Measurements from ENCODE around the gene MS4A6A.
"Not testable (repeated sequence)": the region's sequence is repeated elsewhere in the genome, so short reads cannot be mapped to it uniquely, and the experiment has no call there.

Gene MS4A6A

GRCh38 chr11:60208146-60208895 is 25.4 kb upstream of the MS4A6A start:
- no peaks in the 10 kb centered on the region for H3K4me1 ChIP-seq
- H3K4me3 ChIP-seq (ENCODE audit: low read depth, low read length) = no peak overlapping the region
- H3K27me3 ChIP-seq (ENCODE audit: control insufficient read depth, insufficient read depth, low read length) = no peaks in the 10 kb centered on the region
- no peak overlapping the region for H3K4me2 ChIP-seq (ENCODE audit: low read length)
- no peak overlapping the region for H3K9ac ChIP-seq
- no peaks in the 10 kb centered on the region for H3K79me2 ChIP-seq
- H2AFZ ChIP-seq = no peak overlapping the region
- H3K9me3 ChIP-seq (ENCODE audit: control insufficient read depth, low read length) = no peaks in the 10 kb centered on the region
- no peak overlapping the region for H3K27ac ChIP-seq
- TF ChIP-seq, protein P1, sequence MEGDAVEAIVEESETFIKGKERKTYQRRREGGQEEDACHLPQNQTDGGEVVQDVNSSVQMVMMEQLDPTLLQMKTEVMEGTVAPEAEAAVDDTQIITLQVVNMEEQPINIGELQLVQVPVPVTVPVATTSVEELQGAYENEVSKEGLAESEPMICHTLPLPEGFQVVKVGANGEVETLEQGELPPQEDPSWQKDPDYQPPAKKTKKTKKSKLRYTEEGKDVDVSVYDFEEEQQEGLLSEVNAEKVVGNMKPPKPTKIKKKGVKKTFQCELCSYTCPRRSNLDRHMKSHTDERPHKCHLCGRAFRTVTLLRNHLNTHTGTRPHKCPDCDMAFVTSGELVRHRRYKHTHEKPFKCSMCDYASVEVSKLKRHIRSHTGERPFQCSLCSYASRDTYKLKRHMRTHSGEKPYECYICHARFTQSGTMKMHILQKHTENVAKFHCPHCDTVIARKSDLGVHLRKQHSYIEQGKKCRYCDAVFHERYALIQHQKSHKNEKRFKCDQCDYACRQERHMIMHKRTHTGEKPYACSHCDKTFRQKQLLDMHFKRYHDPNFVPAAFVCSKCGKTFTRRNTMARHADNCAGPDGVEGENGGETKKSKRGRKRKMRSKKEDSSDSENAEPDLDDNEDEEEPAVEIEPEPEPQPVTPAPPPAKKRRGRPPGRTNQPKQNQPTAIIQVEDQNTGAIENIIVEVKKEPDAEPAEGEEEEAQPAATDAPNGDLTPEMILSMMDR (IDR thresholded peaks at IDR 0.05) = no peak
- no peaks in the 10 kb centered on the region for H3K36me3 ChIP-seq (ENCODE audit: control insufficient read depth, insufficient read depth, low read length)

- no peak overlapping the region for H2AFZ ChIP-seq
- H3K27ac ChIP-seq = no peak overlapping the region
- no peak overlapping the region for H3K9ac ChIP-seq
- no peak overlapping the region for H3K4me2 ChIP-seq (ENCODE audit: low read length)
- no peaks in the 10 kb centered on the region for H3K4me1 ChIP-seq
- no peaks in the 10 kb centered on the region for H3K36me3 ChIP-seq (ENCODE audit: control insufficient read depth, insufficient read depth, low read length)
- TF ChIP-seq, protein P1 (IDR thresholded peaks at IDR 0.05) = no peak
- H3K79me2 ChIP-seq = no peaks in the 10 kb centered on the region
- no peaks in the 10 kb centered on the region for H3K27me3 ChIP-seq (ENCODE audit: control insufficient read depth, insufficient read depth, low read length)
- H3K4me3 ChIP-seq (ENCODE audit: low read depth, low read length) = no peak overlapping the region
- H3K9me3 ChIP-seq (ENCODE audit: control insufficient read depth, low read length) = no peaks in the 10 kb centered on the region
Observed at GRCh38 chr11:60206616-60207015, 23.7 kb upstream of the MS4A6A start.

DNA sequence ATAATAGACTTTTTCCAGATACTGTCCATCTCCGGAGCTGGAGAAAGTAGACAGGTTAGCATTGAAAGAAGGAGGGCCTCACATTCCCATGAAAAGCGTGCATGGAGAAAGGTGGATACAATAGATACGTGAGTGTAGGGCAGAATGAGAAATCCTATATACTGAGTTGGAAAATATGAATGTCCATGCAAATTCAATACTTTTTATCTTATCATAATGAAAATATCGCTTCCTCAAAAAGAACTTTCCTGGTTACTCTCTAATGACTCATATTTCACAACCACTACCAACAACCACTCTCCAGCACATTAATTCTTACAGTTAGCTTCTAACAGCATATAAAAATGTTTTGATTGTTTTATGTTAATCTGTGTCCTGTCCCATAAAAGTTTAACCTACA is 22.0 kb upstream of the MS4A6A start:
- Histone ChIP-seq H3K27me3 (ENCODE audit: control insufficient read depth, insufficient read depth, low read length) (no peaks in the 10 kb centered on the region), H3K79me2 (no peaks in the 10 kb centered on the region), H2AFZ (no peak overlapping the region), H3K9me3 (ENCODE audit: control insufficient read depth, low read length) (no peaks in the 10 kb centered on the region), H3K4me3 (ENCODE audit: low read depth, low read length) (no peak overlapping the region), H3K36me3 (ENCODE audit: control insufficient read depth, insufficient read depth, low read length) (no peaks in the 10 kb centered on the region), H3K4me2 (ENCODE audit: low read length) (no peak overlapping the region), H3K4me1 (no peaks in the 10 kb centered on the region), H3K9ac (no peak overlapping the region), H3K27ac (no peak overlapping the region)
- TF ChIP-seq, protein P1 (IDR thresholded peaks at IDR 0.05) = no peak

DNA sequence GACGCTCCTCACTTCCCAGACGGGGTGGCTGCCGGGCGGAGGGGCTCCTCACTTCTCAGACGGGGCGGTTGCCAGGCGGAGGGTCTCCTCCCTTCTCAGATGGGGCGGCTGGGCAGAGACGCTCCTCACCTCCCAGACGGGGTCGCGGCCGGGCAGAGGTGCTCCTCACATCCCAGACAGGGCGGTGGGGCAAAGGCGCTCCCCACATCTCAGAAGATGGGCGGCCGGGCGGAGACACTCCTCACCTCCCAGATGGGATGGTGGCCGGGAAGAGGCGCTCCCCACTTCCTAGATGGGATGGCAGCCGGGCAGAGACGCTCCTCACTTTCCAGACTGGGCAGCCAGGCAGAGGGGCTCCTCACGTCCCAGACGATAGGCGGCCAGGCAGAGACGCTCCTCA is 18.5 kb upstream of the MS4A6A start:
- not testable (repeated sequence) for H3K4me3 ChIP-seq (ENCODE audit: low read depth, low read length); H3K36me3 ChIP-seq (ENCODE audit: control insufficient read depth, insufficient read depth, low read length); H2AFZ ChIP-seq; H3K4me1 ChIP-seq; H3K4me2 ChIP-seq (ENCODE audit: low read length); H3K9me3 ChIP-seq (ENCODE audit: control insufficient read depth, low read length); H3K27me3 ChIP-seq (ENCODE audit: control insufficient read depth, insufficient read depth, low read length); H3K9ac ChIP-seq; H3K27ac ChIP-seq; H3K79me2 ChIP-seq

DNA sequence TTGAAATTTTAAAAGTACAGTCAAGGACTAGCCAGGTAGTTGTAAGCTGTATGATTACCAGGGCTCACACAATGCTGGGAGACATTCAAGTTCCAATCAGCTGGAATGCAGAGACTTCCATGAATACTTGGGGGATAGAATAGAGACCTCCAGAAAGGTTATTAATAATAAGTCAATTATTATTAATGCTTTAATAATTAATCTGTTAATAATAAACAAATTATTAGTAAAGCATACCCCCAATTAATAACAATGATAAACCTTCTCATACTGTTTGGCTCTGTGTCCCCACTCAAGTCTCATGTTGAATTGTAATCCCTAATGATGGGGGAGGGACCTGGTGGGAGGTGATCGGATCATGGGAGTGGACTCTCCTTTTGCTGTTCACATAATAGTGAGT is 14.6 kb upstream of the MS4A6A start:
- H3K4me1 ChIP-seq = no peaks in the 10 kb centered on the region
- H3K4me2 ChIP-seq (ENCODE audit: low read length) = no peak overlapping the region
- H3K9me3 ChIP-seq (ENCODE audit: control insufficient read depth, low read length) = no peaks in the 10 kb centered on the region
- H3K27ac ChIP-seq = no peak overlapping the region
- no peak overlapping the region for H2AFZ ChIP-seq
- TF ChIP-seq, protein P1 (IDR thresholded peaks at IDR 0.05) = no peak
- H3K79me2 ChIP-seq = no peaks in the 10 kb centered on the region
- no peak overlapping the region for H3K4me3 ChIP-seq (ENCODE audit: low read depth, low read length)
- no peaks in the 10 kb centered on the region for H3K36me3 ChIP-seq (ENCODE audit: control insufficient read depth, insufficient read depth, low read length)
- no peaks in the 10 kb centered on the region for H3K27me3 ChIP-seq (ENCODE audit: control insufficient read depth, insufficient read depth, low read length)
- no peak overlapping the region for H3K9ac ChIP-seq

Data from parathyroid adenoma (tissue), 2 donors.